Peyer's patch (tissue), 4 donors: ENCODE measurements around the gene HSPBP1.

Experiments
- POLR2A ChIP-seq, 2 donors: fragments of 450-650 bp; IDR thresholded peaks; one replicate each; pipeline ENCODE4 v1.5.1; 2017; ENCODE audit warnings: antibody characterized with exemption in 2 of 2, mild to moderate bottlenecking in 2 of 2, moderate library complexity in 2 of 2
- TF ChIP-seq, protein P1 (sequence below), 6 experiments: fragments of 450-650 bp in 4 of 6; fragments of 200-600 bp in 2 of 6; sonication (generic) in 1 of 6; IDR thresholded peaks; one replicate each; pipeline ENCODE4 v1.5.1; 2017 to 2019; ENCODE audit warnings: antibody characterized with exemption in 6 of 6, mild to moderate bottlenecking in 3 of 6, moderate library complexity in 1 of 6

GRCh38 chr19:55255618-55256423 lies 24.1 kb downstream of the HSPBP1 start:
- TF ChIP-seq, protein P1, sequence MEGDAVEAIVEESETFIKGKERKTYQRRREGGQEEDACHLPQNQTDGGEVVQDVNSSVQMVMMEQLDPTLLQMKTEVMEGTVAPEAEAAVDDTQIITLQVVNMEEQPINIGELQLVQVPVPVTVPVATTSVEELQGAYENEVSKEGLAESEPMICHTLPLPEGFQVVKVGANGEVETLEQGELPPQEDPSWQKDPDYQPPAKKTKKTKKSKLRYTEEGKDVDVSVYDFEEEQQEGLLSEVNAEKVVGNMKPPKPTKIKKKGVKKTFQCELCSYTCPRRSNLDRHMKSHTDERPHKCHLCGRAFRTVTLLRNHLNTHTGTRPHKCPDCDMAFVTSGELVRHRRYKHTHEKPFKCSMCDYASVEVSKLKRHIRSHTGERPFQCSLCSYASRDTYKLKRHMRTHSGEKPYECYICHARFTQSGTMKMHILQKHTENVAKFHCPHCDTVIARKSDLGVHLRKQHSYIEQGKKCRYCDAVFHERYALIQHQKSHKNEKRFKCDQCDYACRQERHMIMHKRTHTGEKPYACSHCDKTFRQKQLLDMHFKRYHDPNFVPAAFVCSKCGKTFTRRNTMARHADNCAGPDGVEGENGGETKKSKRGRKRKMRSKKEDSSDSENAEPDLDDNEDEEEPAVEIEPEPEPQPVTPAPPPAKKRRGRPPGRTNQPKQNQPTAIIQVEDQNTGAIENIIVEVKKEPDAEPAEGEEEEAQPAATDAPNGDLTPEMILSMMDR (IDR thresholded peaks at IDR 0.05), result no peak
- no peak for TF ChIP-seq POLR2A (IDR thresholded peaks at IDR 0.05)
